PC-9 (cell line): ENCODE results near the gene STX8. TPM values are rescaled to one million over a fixed set of nuclear protein-coding genes. Genes with fewer than 3 reads are reported as not detected.
"Not testable (repeated sequence)": the region's sequence is repeated elsewhere in the genome, so short reads cannot be mapped to it uniquely, and the experiment has no call there.

Experiments used
- BruUV-seq: library from RNA; stranded (reverse); fragments of 400-500 nt; replicated peaks from 2 replicates; lab custom pipeline; 2021; lab: Mats Ljungman, UMichigan
- CTCF ChIA-PET: fragments of 300-600 bp; sonication (Branson Sonifier 250); formaldehyde crosslinking; loops from one replicate; lab custom pipeline; 2022; ENCODE audit warnings: antibody characterized with exemption; lab: Charles Lee
- POLR2A ChIA-PET: fragments of 300-600 bp; sonication (Branson Sonifier 250); formaldehyde crosslinking; loops from one replicate; lab custom pipeline; 2022; ENCODE audit warnings: antibody characterized with exemption; ENCODE audit not compliant: unreplicated experiment; lab: Charles Lee
- DNase-seq, 2 experiments: peaks; one replicate each; pipeline versions ENCODE4 v3.0.0 to v3.0.0-alpha.2; 2015 to 2022; ENCODE audit warnings: mixed read lengths in 1 of 2
- H2AFZ ChIP-seq: fragments of 200-600 bp; sonication (generic); 2 replicates; pipeline ENCODE4 v1.8.1; 2017; ENCODE audit warnings: antibody characterized with exemption
- H3F3A ChIP-seq: fragments of 200-600 bp; sonication (generic); 2 replicates; pipeline ENCODE4 v1.8.1; 2017; ENCODE audit warnings: antibody characterized with exemption, mild to moderate bottlenecking, low read depth; ENCODE audit not compliant: insufficient read depth
- H3K27ac ChIP-seq: fragments of 200-600 bp; sonication (generic); 2 replicates; pipeline ENCODE4 v1.6.1; 2016; ENCODE audit warnings: mixed run types
- H3K27me3 ChIP-seq: fragments of 200-600 bp; sonication (generic); 2 replicates; pipeline ENCODE4 v1.6.1; 2016; ENCODE audit warnings: low read depth, mixed run types; ENCODE audit not compliant: insufficient read depth
- H3K36me3 ChIP-seq: fragments of 200-600 bp; sonication (generic); 2 replicates; pipeline ENCODE4 v1.6.1; 2016; ENCODE audit warnings: low read depth, mixed run types
- H3K4me1 ChIP-seq: fragments of 200-600 bp; sonication (generic); replicated peaks from 2 replicates; pipeline ENCODE4 v1.6.1; 2016; ENCODE audit warnings: mixed run types; ENCODE audit not compliant: insufficient read depth
- H3K4me2 ChIP-seq: fragments of 200-600 bp; sonication (generic); 2 replicates; pipeline ENCODE4 v1.6.1; 2017; ENCODE audit warnings: mixed run types
- H3K4me3 ChIP-seq: fragments of 200-600 bp; sonication (generic); 2 replicates; pipeline ENCODE4 v1.6.1; 2016; ENCODE audit warnings: mixed run types
- H3K79me2 ChIP-seq: fragments of 200-600 bp; sonication (generic); 2 replicates; pipeline ENCODE4 v1.6.1; 2017; ENCODE audit warnings: low read depth, mixed run types
- H3K9me2 ChIP-seq: fragments of 200-600 bp; sonication (generic); 2 replicates; pipeline ENCODE4 v1.8.1; 2017; ENCODE audit warnings: mild to moderate bottlenecking; ENCODE audit not compliant: insufficient read depth
- H3K9me3 ChIP-seq: fragments of 200-600 bp; sonication (generic); 2 replicates; pipeline ENCODE4 v1.8.1; 2016; ENCODE audit warnings: low read depth; ENCODE audit not compliant: insufficient read depth
- H4K20me1 ChIP-seq: fragments of 200-600 bp; sonication (generic); 2 replicates; pipeline ENCODE4 v1.8.1; 2017; ENCODE audit not compliant: insufficient read depth
- CTCF ChIP-seq: fragments of 200-600 bp; sonication (generic); conservative IDR thresholded peaks from 2 replicates; pipeline ENCODE4 v1.6.1; 2017; ENCODE audit warnings: mixed run types, antibody characterized with exemption, mild to moderate bottlenecking, moderate library complexity
- EZH2 ChIP-seq: fragments of 200-600 bp; sonication (generic); IDR thresholded peaks from 2 replicates; pipeline ENCODE4 v1.8.0; 2017; ENCODE audit warnings: antibody characterized with exemption, low read depth
- intact Hi-C: fragments of 100-400 bp; cut with micrococcal nuclease; formaldehyde crosslinking; loops from one replicate; pipeline ENCODE4 v1.10.0; 2022; ENCODE audit not compliant: unreplicated experiment
- total RNA-seq: library from RNA; stranded (reverse); gene quantifications from 2 replicates; pipeline ENCODE4 v1.2.3, GENCODE V29; 2021

Gene STX8
- total RNA-seq, 1 experiment from 2014 or later, result 60.6 TPM

- intact Hi-C loops, result no loop called here
- H3K36me3 ChIP-seq, result no peaks in the 10 kb centered on the region
- no peaks in the 10 kb centered on the region for H3K79me2 ChIP-seq
- H3K9me2 ChIP-seq, result no peaks in the 10 kb centered on the region
- no peak for DNase-seq
- BruUV-seq, result no TSS peak
- H3K27ac ChIP-seq, result no peak overlapping the region
- H4K20me1 ChIP-seq, result no peaks in the 10 kb centered on the region
- no peaks in the 10 kb centered on the region for H3F3A ChIP-seq
- H3K9me3 ChIP-seq, result no peaks in the 10 kb centered on the region
- ChIA-PET POLR2A (interaction anchor here (0.7 kb wide), 1 partner anchor 40 kb away, joined by 4 read pairs; no protein-coding TSS in a partner anchor), CTCF (no interaction called here)
- H3K4me2 ChIP-seq, result no peak overlapping the region
- H3K4me1 ChIP-seq, result no peaks in the 10 kb centered on the region
- H2AFZ ChIP-seq, result no peak overlapping the region
- no peak overlapping the region for H3K4me3 ChIP-seq
- TF ChIP-seq EZH2, result no peak
- TF ChIP-seq CTCF, result no peak
- no peaks in the 10 kb centered on the region for H3K27me3 ChIP-seq
These were observed 36.4 kb upstream of the STX8 start for GRCh38 chr17:9612006-9612405.

GRCh38 chr17:9611557-9611956 lies 35.9 kb upstream of the STX8 start:
- no peaks in the 10 kb centered on the region for H3K4me1 ChIP-seq
- no peaks in the 10 kb centered on the region for H3F3A ChIP-seq
- TF ChIP-seq CTCF, result no peak
- no peak for TF ChIP-seq EZH2
- H4K20me1 ChIP-seq, result no peaks in the 10 kb centered on the region
- no peaks in the 10 kb centered on the region for H3K79me2 ChIP-seq
- no peaks in the 10 kb centered on the region for H3K9me2 ChIP-seq
- ChIA-PET POLR2A (no interaction called here), CTCF (no interaction called here)
- H3K9me3 ChIP-seq, result no peaks in the 10 kb centered on the region
- no peak for DNase-seq
- no TSS peak for BruUV-seq
- H3K4me2 ChIP-seq, result no peak overlapping the region
- intact Hi-C loops, result no loop called here
- no peaks in the 10 kb centered on the region for H3K27me3 ChIP-seq
- H3K4me3 ChIP-seq, result no peak overlapping the region
- H2AFZ ChIP-seq, result no peak overlapping the region
- no peaks in the 10 kb centered on the region for H3K36me3 ChIP-seq
- no peak overlapping the region for H3K27ac ChIP-seq

- H3F3A ChIP-seq, H3K4me3 ChIP-seq, H3K27ac ChIP-seq, POLR2A ChIA-PET, BruUV-seq, DNase-seq, H4K20me1 ChIP-seq, CTCF ChIA-PET, H3K9me2 ChIP-seq, H3K9me3 ChIP-seq, H3K4me2 ChIP-seq, H2AFZ ChIP-seq, H3K36me3 ChIP-seq, H3K79me2 ChIP-seq, H3K4me1 ChIP-seq, H3K27me3 ChIP-seq, intact Hi-C loops: not testable (repeated sequence)
These were observed 31.4 kb upstream of the STX8 start for GRCh38 chr17:9607058-9607457.

- H3K4me3 ChIP-seq, result no peak overlapping the region
- POLR2A ChIA-PET, result no interaction called here
- no peaks in the 10 kb centered on the region for H3K4me1 ChIP-seq
- no peaks in the 10 kb centered on the region for H3K9me2 ChIP-seq
- H3K9me3 ChIP-seq, result no peaks in the 10 kb centered on the region
- intact Hi-C loops, result no loop called here
- no peak overlapping the region for H3K4me2 ChIP-seq
- CTCF ChIA-PET, result no interaction called here
- BruUV-seq, result no TSS peak
- TF ChIP-seq EZH2, result no peak
- DNase-seq, result no peak
- no peaks in the 10 kb centered on the region for H3F3A ChIP-seq
- no peaks in the 10 kb centered on the region for H4K20me1 ChIP-seq
- H3K27ac ChIP-seq, result no peak overlapping the region
- H2AFZ ChIP-seq, result no peak overlapping the region
- no peaks in the 10 kb centered on the region for H3K79me2 ChIP-seq
- no peaks in the 10 kb centered on the region for H3K36me3 ChIP-seq
- H3K27me3 ChIP-seq, result no peaks in the 10 kb centered on the region
These were observed 30.8 kb upstream of the STX8 start for GRCh38 chr17:9606453-9606852.

- H3K27ac ChIP-seq, H3K79me2 ChIP-seq, H3K4me2 ChIP-seq, H2AFZ ChIP-seq, DNase-seq, CTCF ChIA-PET, H3K9me3 ChIP-seq, H3F3A ChIP-seq, BruUV-seq, intact Hi-C loops, H4K20me1 ChIP-seq, H3K36me3 ChIP-seq, H3K9me2 ChIP-seq, H3K27me3 ChIP-seq, H3K4me3 ChIP-seq, H3K4me1 ChIP-seq: not testable (repeated sequence)
- POLR2A ChIA-PET, result interaction anchor here (0.6 kb wide), 1 partner anchor 1353 kb away, joined by 4 read pairs; no protein-coding TSS in a partner anchor
These were observed 29.0 kb upstream of the STX8 start for GRCh38 chr17:9604583-9604982.
